Uterus (tissue), 4 donors: ENCODE data around the gene TMEM187. TPM values are rescaled to one million over a fixed set of nuclear protein-coding genes. Genes with fewer than 3 reads are reported as not detected.

Experiments
- DNase-seq, 2 donors: peaks; one replicate each; pipeline ENCODE4 v3.0.0-alpha.2; 2019 to 2020
- H3K27ac ChIP-seq, 2 donors: fragments of 200-600 bp; sonication (generic); 1 replicate in 1 of 2; 2 replicates in 1 of 2; pipeline ENCODE4 v1.5.1; 2016 to 2018
- H3K27me3 ChIP-seq, 2 donors: fragments of 200-600 bp; sonication (generic); one replicate each; pipeline ENCODE4 v1.5.1; 2018 to 2019; ENCODE audit warnings: control low read depth in 1 of 2
- H3K36me3 ChIP-seq, 2 donors: fragments of 200-600 bp; sonication (generic); one replicate each; pipeline ENCODE4 v1.5.1; 2019; ENCODE audit warnings: control low read depth in 1 of 2
- H3K4me1 ChIP-seq, 2 donors: fragments of 200-600 bp; sonication (generic); one replicate each; pipeline ENCODE4 v1.5.1; 2018 to 2019; ENCODE audit warnings: control low read depth in 1 of 2
- H3K4me3 ChIP-seq, 2 donors: fragments of 200-600 bp; sonication (generic); 1 replicate in 1 of 2; 2 replicates in 1 of 2; pipeline ENCODE4 v1.5.1; 2018 to 2019; ENCODE audit warnings: mild to moderate bottlenecking in 1 of 2
- H3K9me3 ChIP-seq, 2 donors: fragments of 200-600 bp; sonication (generic); one replicate each; pipeline ENCODE4 v1.5.1; 2019; ENCODE audit warnings: control low read depth in 1 of 2
- POLR2A ChIP-seq, 2 donors: fragments of 450-650 bp; IDR thresholded peaks; one replicate each; pipeline ENCODE4 v1.6.1; 2016; ENCODE audit warnings: antibody characterized with exemption in 2 of 2, mild to moderate bottlenecking in 1 of 2, moderate library complexity in 1 of 2
- intact Hi-C: fragments of 100-400 bp; cut with DNase I; formaldehyde crosslinking; loops from one replicate; pipeline ENCODE4 v1.15.1; 2023; ENCODE audit warnings: low total_unique reads
- total RNA-seq, 4 donors: library from RNA; depleted of rRNA in 3 of 4; stranded (reverse); fragments of >200 nt in 3 of 4; gene quantifications; one replicate each; pipeline versions ENCODE4 v1.1.0 to v1.2.4, GENCODE V29; 2014 to 2023
- TF ChIP-seq, protein P1 (sequence below), 4 experiments: fragments of 200-600 bp in 2 of 4; fragments of 450-650 bp in 2 of 4; sonication (generic) in 2 of 4; IDR thresholded peaks; one replicate each; pipeline ENCODE4 v1.5.1; 2016 to 2019; ENCODE audit warnings: antibody characterized with exemption in 4 of 4, mild to moderate bottlenecking in 2 of 4, moderate library complexity in 1 of 4
- donor health status: DM: yes; HTN: yes; CAD: no.

Gene TMEM187
- total RNA-seq, 4 donors from 2014 or later: 2.5 to 9.6 (median 6.2) TPM; not detected in 1

- no peak within 1 kb of the TSS for H3K4me3 ChIP-seq
- H3K9me3 ChIP-seq: no peaks in the 10 kb centered on the region
- intact Hi-C loops: no loop called here
- DNase-seq: no peak
- no peaks in the 10 kb centered on the region for H3K27me3 ChIP-seq
- no peaks in the 10 kb centered on the region for H3K36me3 ChIP-seq
- H3K4me1 ChIP-seq: no peaks in the 10 kb centered on the region
- no peak within 1 kb of the TSS for H3K27ac ChIP-seq
- TF ChIP-seq, protein P1, sequence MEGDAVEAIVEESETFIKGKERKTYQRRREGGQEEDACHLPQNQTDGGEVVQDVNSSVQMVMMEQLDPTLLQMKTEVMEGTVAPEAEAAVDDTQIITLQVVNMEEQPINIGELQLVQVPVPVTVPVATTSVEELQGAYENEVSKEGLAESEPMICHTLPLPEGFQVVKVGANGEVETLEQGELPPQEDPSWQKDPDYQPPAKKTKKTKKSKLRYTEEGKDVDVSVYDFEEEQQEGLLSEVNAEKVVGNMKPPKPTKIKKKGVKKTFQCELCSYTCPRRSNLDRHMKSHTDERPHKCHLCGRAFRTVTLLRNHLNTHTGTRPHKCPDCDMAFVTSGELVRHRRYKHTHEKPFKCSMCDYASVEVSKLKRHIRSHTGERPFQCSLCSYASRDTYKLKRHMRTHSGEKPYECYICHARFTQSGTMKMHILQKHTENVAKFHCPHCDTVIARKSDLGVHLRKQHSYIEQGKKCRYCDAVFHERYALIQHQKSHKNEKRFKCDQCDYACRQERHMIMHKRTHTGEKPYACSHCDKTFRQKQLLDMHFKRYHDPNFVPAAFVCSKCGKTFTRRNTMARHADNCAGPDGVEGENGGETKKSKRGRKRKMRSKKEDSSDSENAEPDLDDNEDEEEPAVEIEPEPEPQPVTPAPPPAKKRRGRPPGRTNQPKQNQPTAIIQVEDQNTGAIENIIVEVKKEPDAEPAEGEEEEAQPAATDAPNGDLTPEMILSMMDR (IDR thresholded peaks at IDR 0.05): no peak
- no peak for TF ChIP-seq POLR2A (IDR thresholded peaks at IDR 0.05)
Measured at GRCh38 chrX:153944140-153944799, 28.3 kb upstream of the TMEM187 start, which contains the start of gene RENBP. RENBP (minus strand) TSS chrX:153944643; CDS start chrX:153944610, 33 bp downstream.

DNA sequence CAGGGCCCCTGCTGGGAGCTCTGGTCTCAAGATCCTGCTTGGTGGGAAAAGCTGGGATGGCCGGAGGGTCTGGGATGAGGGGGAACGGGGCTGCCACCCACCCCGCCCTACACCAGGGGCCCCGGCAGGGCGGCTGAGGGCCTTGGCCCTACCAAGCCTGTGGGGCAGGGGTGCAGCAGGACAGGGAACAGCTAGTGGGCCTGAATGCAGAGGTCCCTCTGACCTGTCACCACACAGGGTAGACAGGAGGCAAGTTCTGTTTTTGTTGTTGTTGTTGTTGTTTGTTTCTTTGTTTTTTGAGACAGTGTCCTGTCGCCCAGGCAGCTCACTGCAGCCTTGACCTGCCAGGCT lies 27.8 kb upstream of the TMEM187 start:
- Histone ChIP-seq H3K27ac (no peak overlapping the region), H3K27me3 (no peaks in the 10 kb centered on the region), H3K9me3 (no peaks in the 10 kb centered on the region), H3K4me1 (no peaks in the 10 kb centered on the region), H3K4me3 (no peak overlapping the region), H3K36me3 (no peaks in the 10 kb centered on the region)
- DNase-seq: no peak
- no peak for TF ChIP-seq POLR2A (IDR thresholded peaks at IDR 0.05)
- TF ChIP-seq, protein P1 (IDR thresholded peaks at IDR 0.05): no peak
- intact Hi-C loops: no loop called here

- no peak for DNase-seq
- Histone ChIP-seq H3K27ac (no peak overlapping the region), H3K27me3 (no peaks in the 10 kb centered on the region), H3K9me3 (no peaks in the 10 kb centered on the region), H3K4me1 (no peaks in the 10 kb centered on the region), H3K36me3 (no peaks in the 10 kb centered on the region), H3K4me3 (no peak overlapping the region)
- intact Hi-C loops: no loop called here
- TF ChIP-seq POLR2A (IDR thresholded peaks at IDR 0.05): no peak
- TF ChIP-seq, protein P1 (IDR thresholded peaks at IDR 0.05): no peak
Measured at GRCh38 chrX:153945956-153946943, 26.3 kb upstream of the TMEM187 start.

DNA sequence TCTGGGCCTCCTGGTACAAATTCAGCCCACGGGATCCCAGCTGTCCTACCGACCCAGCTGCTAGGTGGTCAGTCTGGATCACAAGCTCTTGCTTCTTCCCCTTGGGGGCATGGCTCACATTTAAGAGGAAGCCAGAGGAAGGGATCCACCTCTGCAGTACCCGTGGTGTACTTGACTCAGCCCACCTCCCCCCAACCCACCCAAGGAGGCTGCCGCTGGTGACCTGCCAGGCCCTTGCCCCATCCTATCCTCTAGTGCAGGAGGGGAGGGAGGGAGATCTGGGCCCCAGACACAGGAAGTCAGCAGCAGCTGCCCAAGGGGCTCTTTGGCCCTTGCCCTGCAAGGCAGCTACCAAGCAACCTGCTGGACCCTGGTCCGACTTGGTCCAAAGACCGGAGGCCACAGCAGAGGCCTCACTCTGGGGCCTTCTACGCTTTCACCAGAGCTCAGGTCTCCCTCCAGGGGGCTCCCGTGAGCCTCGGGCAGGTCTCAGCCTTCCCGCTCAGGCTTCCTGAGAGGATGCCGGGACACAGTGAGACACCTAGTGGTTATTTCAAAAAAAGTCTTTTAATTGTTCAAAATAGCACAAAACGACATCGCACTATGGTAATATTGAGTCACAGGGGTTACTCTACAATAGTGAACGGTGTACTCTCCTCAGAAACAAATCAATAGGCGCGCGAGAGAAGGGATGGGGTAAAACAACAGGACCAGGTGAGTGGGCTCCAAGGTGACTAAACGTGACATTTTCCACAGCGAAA lies 25.4 kb upstream of the TMEM187 start:
- intact Hi-C loops: no loop called here
- Histone ChIP-seq H3K4me1 (no peaks in the 10 kb centered on the region), H3K36me3 (no peaks in the 10 kb centered on the region), H3K4me3 (no peak overlapping the region), H3K9me3 (no peaks in the 10 kb centered on the region), H3K27me3 (no peaks in the 10 kb centered on the region), H3K27ac (peak overlapping the region; percentile 35 to 56)
- DNase-seq: peak in 1 of 2 donors; percentile 55
- TF ChIP-seq, protein P1 (IDR thresholded peaks at IDR 0.05): peak; percentile 66 to 75 (median 68)
- no peak for TF ChIP-seq POLR2A (IDR thresholded peaks at IDR 0.05)
